Fibroblast of mammary gland (primary cell): ENCODE measurements around the gene CELF1.

Experiments
- DNase-seq: peaks from one replicate; pipeline ENCODE4 v3.0.0-alpha.2; 2010; ENCODE audit warnings: low read depth
- H3K4me3 ChIP-seq: 2 replicates; pipeline ENCODE4 v1.5.1; 2011; ENCODE audit warnings: low read depth, mild to moderate bottlenecking, low read length, moderate library complexity; ENCODE audit not compliant: control insufficient read depth
- TF ChIP-seq, protein P1 (sequence below): conservative IDR thresholded peaks from 2 replicates; pipeline ENCODE4 v1.5.1; 2011; ENCODE audit warnings: low read depth, low read length, inconsistent platforms; ENCODE audit not compliant: control insufficient read depth, insufficient read depth

CELF1 gene

DNA sequence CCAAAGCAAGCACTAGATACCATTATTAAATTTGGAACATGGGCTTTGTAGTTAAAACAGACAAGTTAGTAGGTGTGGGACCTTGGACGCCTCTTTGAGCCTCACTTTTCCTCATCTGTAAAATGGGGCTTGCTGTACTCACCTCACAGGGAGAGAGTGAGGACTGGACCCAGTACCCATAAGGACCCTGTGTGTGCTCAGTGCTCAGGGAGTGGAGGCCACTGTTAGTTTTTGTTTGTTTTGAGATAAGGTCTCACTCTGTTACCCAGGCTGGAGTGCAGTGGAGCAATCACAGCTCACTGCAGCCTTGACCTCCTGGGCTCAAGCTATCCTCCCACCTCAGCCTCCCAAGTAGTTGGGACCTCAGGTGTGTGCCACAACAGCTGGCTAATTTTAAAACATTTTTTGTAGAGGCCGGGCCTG, 112.9 kb downstream of the CELF1 start:
- no peak for DNase-seq
- TF ChIP-seq, protein P1, sequence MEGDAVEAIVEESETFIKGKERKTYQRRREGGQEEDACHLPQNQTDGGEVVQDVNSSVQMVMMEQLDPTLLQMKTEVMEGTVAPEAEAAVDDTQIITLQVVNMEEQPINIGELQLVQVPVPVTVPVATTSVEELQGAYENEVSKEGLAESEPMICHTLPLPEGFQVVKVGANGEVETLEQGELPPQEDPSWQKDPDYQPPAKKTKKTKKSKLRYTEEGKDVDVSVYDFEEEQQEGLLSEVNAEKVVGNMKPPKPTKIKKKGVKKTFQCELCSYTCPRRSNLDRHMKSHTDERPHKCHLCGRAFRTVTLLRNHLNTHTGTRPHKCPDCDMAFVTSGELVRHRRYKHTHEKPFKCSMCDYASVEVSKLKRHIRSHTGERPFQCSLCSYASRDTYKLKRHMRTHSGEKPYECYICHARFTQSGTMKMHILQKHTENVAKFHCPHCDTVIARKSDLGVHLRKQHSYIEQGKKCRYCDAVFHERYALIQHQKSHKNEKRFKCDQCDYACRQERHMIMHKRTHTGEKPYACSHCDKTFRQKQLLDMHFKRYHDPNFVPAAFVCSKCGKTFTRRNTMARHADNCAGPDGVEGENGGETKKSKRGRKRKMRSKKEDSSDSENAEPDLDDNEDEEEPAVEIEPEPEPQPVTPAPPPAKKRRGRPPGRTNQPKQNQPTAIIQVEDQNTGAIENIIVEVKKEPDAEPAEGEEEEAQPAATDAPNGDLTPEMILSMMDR, result no peak
- H3K4me3 ChIP-seq, result no peak overlapping the region

DNA sequence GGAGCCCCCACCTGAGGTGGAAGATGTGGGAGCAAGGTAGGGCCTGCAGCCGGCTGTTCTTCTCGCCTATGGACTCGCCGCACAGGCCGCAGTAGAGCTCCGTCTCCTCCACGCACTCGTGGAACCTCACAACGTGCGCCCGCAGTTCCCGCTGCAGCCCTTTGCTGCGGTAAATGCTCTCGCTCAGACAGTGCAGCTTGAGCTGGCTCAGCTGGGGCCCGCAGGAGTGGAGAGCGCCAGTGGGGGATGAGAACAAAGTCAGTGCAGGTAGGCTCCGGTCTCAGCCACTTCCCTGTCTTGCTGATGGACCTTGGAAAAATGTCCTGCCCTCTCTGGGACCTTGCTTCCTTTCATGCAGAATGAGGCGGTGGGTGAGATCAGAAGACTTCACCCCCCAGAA, 114.2 kb downstream of the CELF1 start:
- TF ChIP-seq, protein P1, result no peak
- H3K4me3 ChIP-seq, result no peak overlapping the region
- no peak for DNase-seq

DNA sequence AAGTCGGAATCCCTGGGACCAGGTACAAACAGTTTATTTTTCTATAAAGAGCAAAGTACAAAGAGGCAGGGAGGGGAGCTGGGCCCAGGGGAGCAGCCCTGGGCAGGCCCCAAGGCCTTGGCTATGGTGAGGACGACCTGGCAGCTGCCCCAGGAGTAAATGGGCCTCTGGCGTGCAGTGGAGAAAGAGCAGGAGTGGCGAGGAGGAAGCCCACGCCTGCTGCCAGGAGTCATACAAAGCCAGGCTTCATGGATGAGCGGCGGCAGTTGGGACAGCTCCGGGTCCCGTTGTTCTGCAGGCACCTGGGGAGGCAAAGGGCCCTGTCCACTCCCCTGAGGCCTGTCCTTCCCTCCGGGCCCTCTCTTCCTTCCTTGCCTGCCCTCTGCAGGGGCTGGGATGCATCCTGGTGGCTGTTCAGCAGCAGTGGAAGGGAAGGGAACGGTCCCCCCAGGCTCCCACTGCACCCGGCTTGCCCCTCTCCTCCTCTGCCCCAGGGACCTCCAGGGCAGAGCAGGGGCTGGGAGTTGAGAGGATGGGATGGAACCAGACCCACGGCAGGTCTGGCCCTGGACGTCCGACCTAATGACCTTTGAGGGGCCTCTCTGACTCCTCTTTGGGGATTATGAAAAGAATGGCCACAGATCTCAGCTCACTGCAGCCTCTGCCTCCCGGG, 115.0 kb downstream of the CELF1 start:
- TF ChIP-seq, protein P1, result no peak
- H3K4me3 ChIP-seq, result no peak overlapping the region
- no peak for DNase-seq

DNA sequence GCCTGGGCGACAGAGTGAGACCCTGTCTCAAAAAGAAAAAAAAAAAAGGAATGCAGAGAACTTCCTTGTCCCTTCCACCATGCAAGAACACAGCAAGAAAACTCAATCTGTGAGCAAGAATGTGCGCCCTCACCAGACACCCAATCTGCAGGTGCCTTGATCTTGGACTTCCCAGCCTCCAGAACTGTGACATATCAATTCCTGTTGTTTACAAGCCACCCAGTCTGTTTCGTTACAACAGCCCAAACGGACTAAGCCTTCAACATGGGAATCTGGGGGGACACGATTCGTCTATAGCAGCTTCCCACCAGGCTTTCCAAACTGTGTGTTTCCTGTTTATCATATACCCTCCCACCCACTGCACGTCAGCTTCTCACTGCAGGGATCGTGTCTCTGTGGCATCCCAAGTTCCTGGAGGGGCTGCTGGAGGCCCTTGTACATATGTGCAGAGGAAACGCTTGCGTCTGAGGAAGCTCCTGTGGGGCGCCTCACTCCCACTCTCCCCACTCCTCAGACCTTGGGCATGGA, 115.7 kb downstream of the CELF1 start:
- H3K4me3 ChIP-seq, result no peak overlapping the region
- no peak for DNase-seq
- TF ChIP-seq, protein P1, result no peak

DNA sequence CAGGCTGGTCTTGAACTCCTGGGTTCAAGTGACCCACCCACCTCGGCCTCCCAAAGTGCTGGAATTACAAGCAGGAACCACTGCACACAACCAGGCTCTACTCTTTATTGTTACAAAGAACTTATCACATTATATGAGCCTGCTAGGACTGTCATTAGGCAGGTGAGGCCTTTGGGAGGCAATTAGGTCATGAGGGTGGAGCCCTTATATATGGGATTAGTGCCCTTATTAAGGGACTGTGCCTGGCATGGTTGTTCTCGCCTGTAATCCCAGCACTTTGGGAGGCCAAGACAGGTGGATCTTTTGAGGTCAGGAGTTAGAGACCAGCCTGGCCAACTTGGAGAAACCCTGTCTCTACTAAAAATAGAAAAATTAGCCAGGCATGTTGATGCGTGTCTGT, 116.2 kb downstream of the CELF1 start:
- DNase-seq, result no peak
- TF ChIP-seq, protein P1, result no peak
- no peak overlapping the region for H3K4me3 ChIP-seq

DNA sequence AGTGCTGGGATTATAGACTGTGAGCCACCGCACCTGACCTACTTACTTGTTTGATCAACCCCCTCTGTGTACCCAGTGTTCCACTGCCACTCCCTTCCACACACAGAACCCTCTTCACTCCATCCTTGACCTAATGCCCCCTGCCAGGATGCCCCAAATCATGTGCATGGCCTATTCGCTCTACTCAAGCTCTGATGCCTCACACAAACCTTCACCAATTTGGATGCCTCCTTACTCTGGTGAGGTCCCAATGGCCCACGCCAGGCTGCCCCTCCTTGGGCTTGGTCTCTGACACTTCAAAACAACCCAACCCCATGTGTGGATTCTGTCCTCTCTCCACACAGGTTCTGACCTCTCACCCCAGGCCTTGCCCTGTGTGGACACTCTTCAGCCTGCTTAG, 117.2 kb downstream of the CELF1 start:
- no peak overlapping the region for H3K4me3 ChIP-seq
- TF ChIP-seq, protein P1, result no peak
- DNase-seq, result no peak
